GM18505 (cell line): ENCODE measurements around the gene DNAJC1.
A peak's percentile ranks its signal among the peaks of the same experiment; 100 is the strongest.

Experiments used
- ATAC-seq: cut with Tn5 transposase; IDR thresholded peaks from one replicate; pipeline ENCODE4 v1.9.1; 2021; ENCODE audit not compliant: unreplicated experiment
- POLR2A ChIP-seq: IDR thresholded peaks from 4 replicates; pipeline ENCODE4 v1.6.1; 2011; ENCODE audit warnings: borderline replicate concordance; ENCODE audit not compliant: insufficient read depth, insufficient read length; ENCODE audit errors: extremely low read depth

DNAJC1 gene

DNA sequence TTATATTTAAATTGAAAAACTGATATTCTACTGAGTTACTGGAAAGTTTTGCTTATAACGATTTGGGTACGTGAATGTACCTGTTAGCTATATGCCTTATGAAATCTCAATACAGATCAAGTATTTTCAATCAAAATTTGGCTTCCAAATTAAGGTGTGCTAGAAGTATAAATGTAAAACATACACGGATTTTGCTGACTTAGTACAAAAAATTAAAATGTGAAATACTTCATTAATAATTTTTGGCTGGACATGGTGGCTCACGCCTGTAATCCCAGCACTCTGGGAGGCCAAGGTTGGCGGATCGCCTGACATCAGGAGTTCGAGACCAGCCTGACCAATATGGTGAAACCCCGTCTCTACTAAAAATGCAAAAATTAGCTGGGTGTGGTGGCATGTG is 11.7 kb downstream of the DNAJC1 start:
- no peak for ATAC-seq
- no peak for TF ChIP-seq POLR2A

DNA sequence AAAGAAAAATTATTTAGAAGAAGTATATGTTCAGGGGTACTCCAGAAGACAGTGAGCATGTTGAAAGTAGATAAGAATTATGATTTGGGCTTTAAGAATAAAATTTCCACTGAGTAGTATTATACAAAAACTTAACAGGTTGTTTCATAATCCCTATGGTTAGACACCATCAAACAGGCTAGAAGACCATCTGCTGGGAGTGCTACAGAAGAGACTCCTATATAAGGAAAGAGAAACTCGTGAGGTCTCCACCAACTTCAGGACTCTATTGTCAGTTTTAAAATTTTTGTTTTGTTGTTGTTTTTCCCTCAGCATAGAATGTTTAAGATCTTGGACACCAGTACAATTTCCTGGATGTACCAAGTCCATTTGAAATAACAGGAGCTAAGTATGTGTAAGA is 13.1 kb downstream of the DNAJC1 start:
- no peak for TF ChIP-seq POLR2A
- ATAC-seq, result no peak

DNA sequence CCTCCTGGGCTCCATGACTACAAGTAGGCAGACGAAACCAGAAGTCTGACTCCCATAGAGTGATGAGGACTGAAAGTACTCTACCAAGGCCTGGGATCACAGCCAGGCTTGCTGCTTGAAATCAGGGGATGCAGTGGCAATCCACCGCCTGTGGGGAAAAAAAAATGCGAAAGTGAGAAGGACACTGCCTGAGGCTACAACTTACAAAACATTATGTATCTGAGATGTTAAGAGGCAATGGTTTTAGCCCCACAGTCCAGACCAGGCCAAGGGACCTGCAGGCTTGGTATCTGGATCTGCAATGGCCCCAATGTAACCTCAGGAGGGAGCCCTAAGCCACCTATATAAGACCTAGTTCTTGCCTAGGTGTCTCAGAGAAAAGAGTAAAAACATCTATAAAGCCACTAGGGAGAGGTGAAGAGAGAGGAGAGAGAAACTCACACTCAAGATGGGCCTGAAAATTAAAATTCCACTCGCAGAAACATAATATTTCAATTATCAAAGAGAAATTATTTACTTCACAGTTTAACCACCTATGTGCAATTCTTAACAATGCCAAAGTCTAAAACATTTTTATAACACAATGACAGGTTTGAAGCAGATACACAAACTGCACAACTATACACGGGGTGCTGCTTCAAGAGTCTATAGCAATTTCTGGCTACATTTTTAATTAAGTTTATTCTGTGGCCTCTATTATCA is 13.9 kb downstream of the DNAJC1 start:
- ATAC-seq, result peak; percentile 92
- TF ChIP-seq POLR2A, result no peak

DNA sequence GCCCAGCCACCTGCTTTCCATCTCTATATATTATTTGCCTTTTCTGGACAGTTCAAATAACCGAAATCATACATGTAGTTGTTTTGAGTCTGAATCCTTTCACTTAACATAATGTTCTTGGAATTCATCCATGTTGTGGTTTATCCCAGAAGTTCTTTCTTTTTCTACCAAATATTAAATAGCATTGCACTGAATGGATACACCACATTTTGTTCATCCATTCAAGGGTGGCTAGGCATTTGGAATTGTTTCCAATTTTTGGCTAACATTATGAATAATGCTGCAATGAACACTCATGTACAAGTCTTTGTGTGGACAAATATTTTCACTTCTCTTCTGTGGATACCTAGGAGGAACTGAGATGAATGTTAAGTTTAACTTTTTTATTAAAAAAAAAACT is 18.0 kb downstream of the DNAJC1 start:
- TF ChIP-seq POLR2A, result no peak
- no peak for ATAC-seq

DNA sequence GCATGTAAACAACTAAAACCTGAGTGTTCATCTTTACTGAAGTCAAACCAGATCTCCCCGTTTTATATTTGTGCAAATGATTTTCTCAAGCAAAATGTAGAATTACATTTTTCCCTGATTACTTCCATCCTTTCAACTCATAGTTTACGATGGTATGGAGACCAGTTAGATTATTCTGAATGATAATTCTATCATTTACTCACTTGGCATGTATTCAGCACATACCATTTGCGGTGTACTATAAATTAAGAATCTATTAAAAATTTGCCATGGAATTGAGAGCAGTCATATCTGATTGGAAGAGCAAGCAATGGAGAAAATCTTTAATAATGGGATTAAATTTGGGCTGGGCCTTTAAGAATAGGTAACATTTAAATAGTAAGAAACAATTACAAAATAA is 22.4 kb downstream of the DNAJC1 start:
- no peak for ATAC-seq
- no peak for TF ChIP-seq POLR2A

DNA sequence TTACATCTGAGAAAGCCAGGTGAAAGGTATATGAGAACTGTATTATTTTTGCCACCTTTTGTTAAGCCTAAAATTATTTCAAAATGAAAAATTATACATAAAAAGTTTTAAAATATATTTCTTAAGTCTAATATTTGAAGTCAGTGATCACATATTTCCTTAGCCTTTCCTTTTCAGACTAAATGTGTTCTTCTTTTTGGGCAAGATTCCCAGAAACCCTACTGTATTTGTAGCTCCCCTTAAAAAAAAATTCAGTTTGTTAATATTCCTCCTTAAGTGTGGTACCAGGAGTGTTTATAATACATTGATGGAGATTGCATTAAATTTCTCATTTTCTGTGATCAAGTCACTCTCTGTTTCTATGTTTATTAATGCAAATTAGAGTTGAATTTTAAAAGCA is 22.8 kb downstream of the DNAJC1 start:
- no peak for ATAC-seq
- no peak for TF ChIP-seq POLR2A

DNA sequence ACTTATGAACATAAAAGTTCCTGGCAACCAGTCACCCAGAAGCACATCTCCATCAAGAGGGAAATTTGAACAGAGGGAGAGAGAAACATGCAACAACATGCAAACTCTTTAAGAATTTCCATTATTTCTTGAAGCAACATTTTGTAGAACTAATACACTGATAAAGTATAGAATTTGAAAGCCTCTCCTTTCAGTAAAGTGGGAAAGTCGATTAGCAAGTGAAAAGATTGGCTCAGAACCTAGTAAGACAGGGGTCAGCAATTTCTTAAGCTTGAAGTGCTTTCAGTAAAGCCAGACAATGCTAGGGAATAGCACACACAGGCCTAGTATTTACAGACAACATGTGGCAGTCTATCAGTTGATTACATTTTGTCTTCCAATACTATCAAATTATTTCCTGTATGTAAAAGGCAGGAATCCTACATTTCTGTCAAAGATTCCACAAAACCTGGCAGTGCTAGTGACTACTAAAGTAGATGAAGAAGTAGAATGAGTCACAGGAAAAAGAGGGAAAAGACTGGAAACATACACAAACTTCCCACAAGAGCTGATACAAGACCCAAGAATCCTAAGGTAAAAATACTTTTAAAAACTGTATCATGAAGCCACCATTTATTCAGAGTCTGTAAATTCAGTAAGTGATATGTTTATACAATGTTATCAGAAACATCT is 25.2 kb downstream of the DNAJC1 start:
- ATAC-seq, result no peak
- TF ChIP-seq POLR2A, result no peak

DNA sequence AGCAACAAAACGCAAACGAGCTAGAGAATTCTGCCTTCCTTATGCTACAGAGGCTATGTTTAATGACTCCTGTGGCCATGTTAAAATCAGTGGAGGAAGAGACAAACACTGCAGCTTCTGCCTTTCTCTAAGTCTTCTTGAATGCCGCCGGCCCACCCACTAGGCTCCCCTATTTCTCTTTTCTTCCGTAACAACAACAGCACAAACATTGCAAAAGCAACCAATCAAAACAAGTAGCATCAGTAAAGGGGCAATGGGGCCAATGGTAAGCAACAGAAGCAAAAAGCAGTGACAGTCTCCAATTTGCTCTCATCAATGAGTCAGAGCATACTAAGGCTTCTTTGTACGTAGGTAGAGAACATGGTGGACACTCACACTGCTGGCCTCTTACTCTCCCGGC is 26.8 kb downstream of the DNAJC1 start:
- no peak for TF ChIP-seq POLR2A
- no peak for ATAC-seq

DNA sequence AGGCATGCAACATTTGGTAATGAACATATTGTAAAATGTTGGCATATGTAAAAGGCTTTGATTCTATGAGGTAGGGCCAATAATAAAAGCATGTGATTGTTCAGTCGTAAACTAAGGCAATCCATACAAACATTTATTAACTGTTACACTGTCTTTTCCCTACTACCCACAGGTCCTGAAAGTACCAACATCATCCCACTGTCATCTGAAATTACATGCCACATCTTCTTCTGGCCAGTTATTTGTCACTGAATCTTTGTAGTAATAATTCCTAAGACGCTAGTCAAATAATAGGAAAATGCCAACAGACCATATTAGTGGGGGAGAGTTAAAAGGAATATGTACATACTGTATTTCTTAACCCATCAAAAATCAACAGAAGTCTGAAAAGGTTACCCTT is 27.2 kb downstream of the DNAJC1 start:
- ATAC-seq, result no peak
- no peak for TF ChIP-seq POLR2A

DNA sequence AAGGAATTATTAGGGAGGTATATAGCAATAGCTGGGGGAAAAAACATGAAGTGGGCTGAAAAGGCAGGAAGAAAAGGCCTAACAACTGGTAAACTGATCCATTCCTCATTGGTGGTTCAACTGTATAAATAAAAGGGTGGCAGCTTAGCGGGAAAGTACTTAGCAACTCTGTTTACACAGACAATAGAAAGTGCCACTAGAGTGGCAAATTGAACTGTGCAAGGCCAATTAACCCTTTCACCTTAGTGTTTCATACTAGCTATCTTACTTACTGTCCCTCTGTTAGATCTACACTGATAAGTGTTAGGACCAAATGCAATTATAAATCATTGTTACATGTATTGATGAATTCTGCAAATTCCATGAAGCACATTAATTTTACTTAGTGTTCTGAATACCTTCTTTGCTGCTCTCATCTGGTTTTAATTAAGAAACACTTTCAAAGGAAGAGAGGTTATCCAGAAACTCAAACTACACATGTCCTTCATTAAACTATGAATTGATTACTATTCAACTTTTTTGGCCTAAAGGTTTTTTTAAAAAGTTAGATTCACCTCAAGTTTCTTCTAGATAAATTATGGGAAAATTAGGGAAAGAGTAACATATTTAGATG is 28.0 kb downstream of the DNAJC1 start:
- no peak for TF ChIP-seq POLR2A
- no peak for ATAC-seq

DNA sequence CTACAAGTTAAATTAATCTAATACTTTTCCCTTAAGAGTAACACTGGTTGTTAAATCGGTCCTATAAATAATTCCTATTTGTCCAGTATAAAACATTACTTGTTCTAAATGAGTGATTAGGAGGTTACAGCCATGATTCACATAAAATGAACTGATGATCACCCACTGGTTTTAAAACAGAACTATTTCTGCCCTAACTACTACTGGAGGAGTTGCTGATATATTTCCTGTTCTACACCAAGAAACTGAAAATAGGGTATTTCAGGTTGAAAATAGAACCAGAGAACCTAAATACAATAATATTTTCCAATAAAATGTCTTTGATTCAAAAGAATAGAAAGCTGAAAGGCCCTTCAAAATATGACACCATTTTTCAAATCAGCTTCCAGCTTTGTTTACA is 30.9 kb downstream of the DNAJC1 start:
- no peak for ATAC-seq
- TF ChIP-seq POLR2A, result no peak

DNA sequence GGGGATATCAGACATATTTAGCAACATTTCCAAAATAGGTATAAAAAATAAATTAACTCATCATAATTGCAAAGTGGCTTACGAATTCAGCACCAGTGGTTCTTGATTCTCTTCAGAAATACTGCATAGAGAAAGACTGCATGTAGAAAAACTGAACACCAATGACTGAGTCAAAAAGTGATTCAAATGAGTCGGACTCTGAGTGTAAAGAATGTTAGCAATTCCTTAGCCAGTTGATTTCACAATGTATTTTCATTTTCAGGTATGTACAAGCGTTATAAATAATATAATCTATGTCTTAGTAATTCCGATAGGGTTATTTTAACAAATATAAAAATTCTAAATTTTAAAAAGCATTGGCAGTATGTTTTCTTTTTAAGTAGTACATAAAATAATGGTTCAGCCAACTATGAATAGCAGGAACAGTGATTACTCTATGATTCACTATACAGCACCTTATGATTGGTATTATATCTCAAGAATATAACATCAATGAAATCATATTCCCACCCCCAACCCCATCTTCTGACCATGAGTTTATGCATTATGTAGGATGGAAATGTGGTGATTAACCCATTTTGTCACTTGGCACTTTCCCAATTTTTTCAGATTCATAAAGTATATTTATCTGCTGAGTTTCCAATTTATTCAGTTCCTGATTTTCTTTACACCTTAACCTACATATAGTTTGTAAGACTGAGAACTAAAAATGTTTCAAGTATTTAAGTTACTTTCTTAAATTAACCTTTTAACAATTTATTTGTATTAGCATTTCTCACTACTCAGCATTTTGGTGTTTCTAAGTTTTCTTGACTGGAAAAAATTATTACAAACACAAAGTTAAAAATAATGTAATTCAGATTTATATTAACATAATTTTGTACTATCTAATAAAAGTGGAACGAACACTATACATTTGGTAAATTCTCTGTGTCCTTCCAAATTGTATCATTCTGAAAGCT is 33.9 kb downstream of the DNAJC1 start:
- ATAC-seq, result no peak
- no peak for TF ChIP-seq POLR2A

DNA sequence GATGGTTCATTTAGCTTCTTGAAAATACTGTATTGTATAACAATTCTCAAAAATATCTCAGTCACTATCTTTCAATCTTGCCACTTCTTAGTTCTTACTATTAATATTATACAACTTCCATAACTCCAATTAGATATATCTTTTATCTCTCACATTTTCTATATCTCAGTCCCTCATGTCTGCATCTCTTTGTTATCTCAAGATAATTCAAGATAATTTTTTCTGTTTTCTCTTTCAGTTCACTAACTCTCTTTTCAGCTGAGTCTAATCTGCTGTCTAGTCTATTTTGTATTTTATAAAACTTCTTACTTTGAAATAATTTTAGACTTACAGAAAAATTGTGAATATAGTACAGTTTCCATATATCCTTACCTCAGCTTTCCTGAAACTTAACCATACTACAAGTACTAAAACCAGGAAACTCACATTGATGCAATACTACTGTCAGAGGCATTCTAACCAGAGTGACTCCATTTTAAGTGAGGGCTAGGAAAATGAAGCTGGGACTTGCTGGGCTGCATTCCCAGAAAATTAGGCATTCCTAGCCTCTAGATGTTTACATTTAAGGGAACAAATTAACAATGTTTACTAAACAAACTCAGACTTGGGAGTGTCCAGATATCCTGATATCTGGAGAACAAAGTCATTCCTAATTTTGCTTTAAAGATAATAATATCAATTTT is 38.4 kb downstream of the DNAJC1 start:
- ATAC-seq, result no peak
- TF ChIP-seq POLR2A, result no peak

DNA sequence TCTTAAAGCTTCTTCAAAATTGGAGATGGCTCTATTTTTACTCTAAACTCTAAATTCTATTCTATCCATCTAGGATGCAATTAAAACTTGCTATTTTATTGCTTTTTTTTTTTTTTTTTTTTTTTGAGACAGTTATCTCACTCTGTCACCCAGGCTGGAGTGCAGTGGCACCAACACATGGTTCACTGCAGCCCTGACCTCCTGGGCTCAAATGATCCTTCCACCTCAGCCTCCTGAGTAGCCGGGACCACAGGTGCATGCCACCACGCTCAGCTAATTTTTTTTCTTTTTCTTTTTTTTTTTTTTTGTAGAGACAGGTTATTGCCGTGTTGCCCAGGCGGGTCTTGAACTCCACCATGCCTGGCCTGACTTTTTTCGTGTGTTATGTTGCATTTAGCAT is 41.2 kb downstream of the DNAJC1 start:
- no peak for ATAC-seq
- TF ChIP-seq POLR2A, result no peak

DNA sequence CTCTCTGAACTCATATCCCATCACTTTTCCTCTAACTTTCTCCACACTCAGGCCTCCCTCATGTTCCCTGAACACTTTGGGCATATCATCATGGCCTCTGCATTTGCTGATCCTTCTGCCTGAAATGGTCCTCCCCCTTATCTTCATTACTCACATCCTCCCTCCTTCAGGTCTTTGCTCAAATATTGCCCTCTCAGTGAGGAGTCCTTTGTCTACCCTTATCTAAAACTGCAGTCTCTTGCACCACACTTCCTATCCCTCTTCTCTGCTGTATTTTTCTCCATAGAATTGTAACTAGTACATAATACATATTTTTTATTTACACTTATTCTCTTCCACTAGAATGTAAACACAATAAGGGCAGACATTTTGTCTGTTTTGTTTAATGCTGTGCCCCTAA is 41.7 kb downstream of the DNAJC1 start:
- no peak for ATAC-seq
- no peak for TF ChIP-seq POLR2A
